DOHH2 (cell line): ENCODE measurements around the gene CARNS1.

ENCODE experiments used
- CTCF ChIP-seq: fragments of 200-600 bp; sonication (generic); IDR thresholded peaks from one replicate; pipeline ENCODE4 v1.5.1; 2014; ENCODE audit warnings: antibody characterized with exemption, mild to moderate bottlenecking, low read depth, low read length; ENCODE audit not compliant: poor library complexity, severe bottlenecking
- EZH2phosphoT487 ChIP-seq: fragments of 200-600 bp; sonication (generic); IDR thresholded peaks from 2 replicates; pipeline ENCODE4 v1.6.1; 2017; ENCODE audit warnings: borderline replicate concordance, mild to moderate bottlenecking, antibody characterized with exemption, low read length, moderate library complexity, mixed read lengths

- TF ChIP-seq CTCF, result no peak
- no peak for TF ChIP-seq EZH2phosphoT487
Measured at GRCh38 chr11:67393437-67393836, 22.0 kb upstream of the CARNS1 start.
